VCaP (cell line): ENCODE data around the gene CILP2.

Source experiments
- H3K27ac ChIP-seq: fragments of 450-650 bp; 2 replicates; pipeline ENCODE4 v1.5.1; 2017
- TF ChIP-seq, protein P1 (sequence below): fragments of 450-650 bp; conservative IDR thresholded peaks from 2 replicates; pipeline ENCODE4 v1.5.1; 2017; ENCODE audit warnings: mild to moderate bottlenecking, moderate library complexity

Gene CILP2

GRCh38 chr19:19528721-19529490 lies 9.2 kb upstream of the CILP2 start, which contains the start of gene YJEFN3:
Gene YJEFN3, plus strand, starts transcription at chr19:19528911. Its CDS starts 22 bp downstream, at chr19:19528933.
- no peak within 1 kb of the TSS for H3K27ac ChIP-seq
- TF ChIP-seq, protein P1, sequence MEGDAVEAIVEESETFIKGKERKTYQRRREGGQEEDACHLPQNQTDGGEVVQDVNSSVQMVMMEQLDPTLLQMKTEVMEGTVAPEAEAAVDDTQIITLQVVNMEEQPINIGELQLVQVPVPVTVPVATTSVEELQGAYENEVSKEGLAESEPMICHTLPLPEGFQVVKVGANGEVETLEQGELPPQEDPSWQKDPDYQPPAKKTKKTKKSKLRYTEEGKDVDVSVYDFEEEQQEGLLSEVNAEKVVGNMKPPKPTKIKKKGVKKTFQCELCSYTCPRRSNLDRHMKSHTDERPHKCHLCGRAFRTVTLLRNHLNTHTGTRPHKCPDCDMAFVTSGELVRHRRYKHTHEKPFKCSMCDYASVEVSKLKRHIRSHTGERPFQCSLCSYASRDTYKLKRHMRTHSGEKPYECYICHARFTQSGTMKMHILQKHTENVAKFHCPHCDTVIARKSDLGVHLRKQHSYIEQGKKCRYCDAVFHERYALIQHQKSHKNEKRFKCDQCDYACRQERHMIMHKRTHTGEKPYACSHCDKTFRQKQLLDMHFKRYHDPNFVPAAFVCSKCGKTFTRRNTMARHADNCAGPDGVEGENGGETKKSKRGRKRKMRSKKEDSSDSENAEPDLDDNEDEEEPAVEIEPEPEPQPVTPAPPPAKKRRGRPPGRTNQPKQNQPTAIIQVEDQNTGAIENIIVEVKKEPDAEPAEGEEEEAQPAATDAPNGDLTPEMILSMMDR: no peak

DNA sequence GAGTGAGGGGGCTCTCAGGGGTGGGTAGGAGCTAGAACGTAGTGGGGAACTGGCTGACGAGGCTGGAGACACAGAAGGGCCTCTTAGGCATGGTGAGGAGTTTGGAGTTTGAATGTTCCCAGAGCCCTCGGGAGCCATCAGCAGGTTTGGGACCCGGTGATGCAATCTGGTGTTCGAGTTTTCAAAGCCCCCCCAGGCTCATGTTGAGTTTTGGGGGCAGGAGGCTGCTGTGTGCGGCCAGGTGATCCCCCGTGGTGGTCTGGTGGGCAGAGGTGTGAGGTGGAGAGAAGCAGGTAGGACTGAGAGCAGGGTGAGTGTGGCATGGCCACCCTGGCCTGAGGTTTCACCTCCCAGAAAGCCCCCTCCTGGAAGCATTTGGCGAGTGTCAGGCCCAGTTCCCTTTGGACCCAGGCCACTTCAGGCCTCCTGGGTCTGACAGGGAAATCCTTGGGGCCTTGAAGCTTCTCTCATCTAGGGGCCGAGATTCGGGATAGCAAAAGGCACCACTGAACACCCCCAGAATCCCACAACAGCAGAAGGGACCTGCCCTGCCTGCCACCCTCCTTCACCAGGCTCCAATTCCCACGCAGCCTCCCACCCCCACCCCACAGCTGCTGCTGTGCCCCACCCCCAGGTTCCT lies 8.2 kb upstream of the CILP2 start:
- TF ChIP-seq, protein P1: no peak
- no peak overlapping the region for H3K27ac ChIP-seq

DNA sequence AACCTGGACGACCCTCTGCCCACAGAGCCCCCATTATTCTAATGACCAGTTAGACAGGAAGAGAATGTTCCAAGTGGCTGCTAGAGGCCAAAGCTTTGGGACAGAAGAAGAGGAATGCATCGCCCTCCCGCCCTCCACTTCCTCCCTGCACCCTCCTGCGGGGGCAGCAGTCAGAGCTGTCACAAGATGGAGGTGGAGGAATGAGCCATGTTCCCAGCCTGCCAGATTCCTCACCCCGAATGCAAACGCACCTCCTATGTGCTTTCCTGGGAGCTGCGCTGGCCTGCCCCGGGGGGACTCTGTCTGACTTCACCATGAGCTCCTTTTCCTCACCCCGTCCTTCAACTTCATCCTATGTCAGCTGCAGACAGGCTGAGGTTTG lies 7.7 kb upstream of the CILP2 start:
- TF ChIP-seq, protein P1: no peak
- no peak overlapping the region for H3K27ac ChIP-seq

- TF ChIP-seq, protein P1: no peak
- no peak overlapping the region for H3K27ac ChIP-seq
These were observed 7.2 kb upstream of the CILP2 start for GRCh38 chr19:19530889-19531288.

DNA sequence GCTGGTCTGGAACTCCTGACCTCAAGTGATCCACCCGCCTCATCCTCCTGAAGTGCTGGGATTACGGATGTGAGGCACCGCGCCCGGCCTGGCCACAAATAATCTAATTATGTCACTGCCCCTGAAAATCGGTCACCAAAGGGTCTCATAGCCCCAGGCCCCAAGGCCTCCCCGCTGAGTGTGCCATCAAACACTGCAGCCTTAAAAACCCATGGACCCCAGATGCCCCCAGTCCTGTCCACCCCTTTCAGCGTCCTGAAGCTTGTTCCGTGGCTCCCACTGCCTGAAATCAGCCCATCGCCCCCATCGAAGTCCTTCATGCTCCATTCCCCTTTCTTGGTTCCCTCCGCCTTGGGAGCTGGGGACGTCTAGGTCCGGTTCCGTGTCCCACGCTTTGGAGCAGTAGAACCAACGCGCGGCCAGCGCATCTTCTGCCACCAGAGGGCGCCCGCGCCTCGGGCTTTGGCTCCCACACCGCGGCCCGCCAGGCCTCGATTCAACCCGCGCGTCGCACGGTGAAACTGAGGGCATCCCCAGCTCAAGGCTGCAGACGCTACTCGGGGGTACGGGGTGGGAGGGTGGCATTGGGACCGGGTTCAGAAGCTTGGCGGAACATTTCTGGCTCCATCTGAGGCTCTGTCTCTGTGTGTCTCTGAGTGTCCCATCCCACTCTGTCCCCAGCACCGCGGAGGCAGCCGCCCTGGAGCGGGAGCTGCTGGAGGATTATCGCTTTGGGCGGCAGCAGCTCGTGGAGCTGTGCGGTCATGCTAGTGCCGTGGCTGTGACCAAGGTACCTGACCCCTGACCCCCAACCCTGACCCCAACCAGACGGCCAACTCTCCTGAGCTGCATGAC lies 5.9 kb upstream of the CILP2 start:
- TF ChIP-seq, protein P1: peak; percentile 89
- H3K27ac ChIP-seq: no peak overlapping the region

- H3K27ac ChIP-seq: no peak overlapping the region
- TF ChIP-seq, protein P1: no peak
These were observed 5.0 kb upstream of the CILP2 start for GRCh38 chr19:19532806-19533701.
